OCI-LY3 (cell line): Measurements from ENCODE around the gene TIMELESS.

Experiments
- CTCF ChIP-seq: fragments of 200-600, 300-600 bp; sonication (generic); IDR thresholded peaks from 2 replicates; pipeline ENCODE4 v1.5.1; 2014; ENCODE audit warnings: antibody characterized with exemption, low read length, low read depth
- EZH2phosphoT487 ChIP-seq: fragments of 200-600 bp; shearing (Covaris generic); IDR thresholded peaks from 2 replicates; pipeline ENCODE4 v1.6.1; 2018; ENCODE audit warnings: antibody characterized with exemption, mixed run types, low read depth

- TF ChIP-seq CTCF (no peak; the same call in 1 of the 2 replicates), EZH2phosphoT487 (no peak)
These were observed 71.8 kb downstream of the TIMELESS start for GRCh38 chr12:56377310-56377988.
